ENCODE measurements around the gene SIL1. TPM values are rescaled to one million over a fixed set of nuclear protein-coding genes. Genes with fewer than 3 reads are reported as not detected.

SIL1 gene
- total and polyA plus RNA-seq, 2 of the 4 experiments (the other 2 are of a cell fraction) = 56.1 to 66.0 TPM

DNA sequence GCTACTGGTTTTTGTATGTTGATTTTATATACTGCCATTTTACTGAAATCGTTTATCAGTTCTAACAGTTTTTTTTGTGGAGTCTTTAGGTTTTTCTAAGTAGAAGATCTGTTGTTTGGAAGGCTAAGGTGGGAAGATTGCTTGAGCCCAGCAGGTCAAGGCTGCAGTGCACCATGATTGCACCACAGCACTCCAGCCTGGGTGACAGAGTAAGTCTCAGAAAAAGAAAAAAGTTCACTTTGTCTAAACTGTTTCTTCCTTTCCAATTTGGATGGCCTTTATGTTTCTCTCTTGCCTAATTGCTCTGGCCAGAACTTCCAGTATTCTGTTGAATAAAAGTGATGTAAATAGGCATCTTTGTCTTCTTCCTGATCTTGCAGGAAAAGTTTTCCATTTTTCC, 198.5 kb downstream of the SIL1 start:
- no peak overlapping the region for H3K9ac ChIP-seq (ENCODE audit: low read depth, low read length)
- H3K23ac ChIP-seq (ENCODE audit: low read depth, low read length) = no peak overlapping the region
- no peak overlapping the region for H4K8ac ChIP-seq (ENCODE audit: low read depth in 2 of 2, low read length in 2 of 2)
- no peak for DNase-seq
- H3K9me3 ChIP-seq (ENCODE audit: control insufficient read depth, insufficient read depth, low read length) = no peaks in the 10 kb centered on the region
- H3K9me1 ChIP-seq (ENCODE audit: insufficient read depth, low read length) = no peaks in the 10 kb centered on the region
- no peak overlapping the region for H2BK15ac ChIP-seq (ENCODE audit: low read depth, low read length)
- no peak overlapping the region for H2AK5ac ChIP-seq (ENCODE audit: low read depth, low read length)
- H3K4me1 ChIP-seq (ENCODE audit: control insufficient read depth, insufficient read depth, low read length) = no peaks in the 10 kb centered on the region
- intact Hi-C loops (cut with micrococcal nuclease) (no loop called here), in situ Hi-C loops (cut with MboI; ENCODE audit: low sequenced_read_pairs) (no loop called here), dilution Hi-C loops (cut with HindIII; ENCODE audit: low sequenced_read_pairs, unreplicated experiment) (no loop called here)
- H3K27ac ChIP-seq (ENCODE audit: insufficient read depth, low read length) = no peak overlapping the region
- H3K4me3 ChIP-seq (ENCODE audit: insufficient read depth, low read depth, low read length) = no peak overlapping the region
- H2BK5ac ChIP-seq (ENCODE audit: low read depth, low read length, poor library complexity, severe bottlenecking) = no peak overlapping the region
- no TSS peak for BruUV-seq (replicated peaks)
- CTCF ChIA-PET = no interaction called here
- no peak overlapping the region for H3K56ac ChIP-seq (ENCODE audit: extremely low read depth, insufficient read depth, low read length)
- no peak overlapping the region for H3K18ac ChIP-seq (ENCODE audit: low read depth, low read length)
- no peak overlapping the region for H3K14ac ChIP-seq (replicated peaks; ENCODE audit: low read depth, low read length)
- H3K4me2 ChIP-seq (ENCODE audit: low read depth, low read length) = no peak overlapping the region
- no peak overlapping the region for H2BK20ac ChIP-seq (ENCODE audit: low read depth, low read length)
- POLR2A ChIA-PET (ENCODE audit: unreplicated experiment) = no interaction called here
- no peaks in the 10 kb centered on the region for H3K36me3 ChIP-seq (ENCODE audit: control insufficient read depth, insufficient read depth, low read length)
- H2BK120ac ChIP-seq (ENCODE audit: low read depth, low read length) = no peak overlapping the region
- no CpG with 5 or more reads among the region's 1 CpG for WGBS, 2 experiments (ENCODE audit: extremely low coverage in 2 of 2, insufficient read length in 1 of 2)
- ATAC-seq (ENCODE audit: low read depth) = no peak
- H2AFZ ChIP-seq (replicated peaks; ENCODE audit: low read length, poor library complexity) = no peak overlapping the region
- H3K79me1 ChIP-seq (ENCODE audit: low read depth in 1 of 2, low read length in 2 of 2) = no peaks in the 10 kb centered on the region
- H3K4ac ChIP-seq (ENCODE audit: low read depth, low read length) = no peak overlapping the region
- no peak overlapping the region for H2AK9ac ChIP-seq (replicated peaks; ENCODE audit: low read depth, low read length, poor library complexity)
- H4K20me1 ChIP-seq (ENCODE audit: insufficient read depth, low read length) = no peaks in the 10 kb centered on the region; the same call in 1 of the 2 replicates
- H4K91ac ChIP-seq (ENCODE audit: insufficient read depth, low read depth, low read length) = no peak overlapping the region
- TF ChIP-seq RAD21 (IDR thresholded peaks at IDR 0.05; ENCODE audit: low read length) = no peak
- H3K27me3 ChIP-seq (ENCODE audit: control insufficient read depth, insufficient read depth, low read length) = no peaks in the 10 kb centered on the region
- no peak overlapping the region for H4K5ac ChIP-seq (ENCODE audit: low read depth, low read length)
